Mesodermal cell (in vitro differentiated cells): ENCODE results near the gene IGFBP6.

Experiments
- H3K27ac ChIP-seq: 2 replicates; pipeline ENCODE4 v1.7.0; 2013; ENCODE audit warnings: mild to moderate bottlenecking, low read depth, low read length, moderate library complexity; ENCODE audit not compliant: severe bottlenecking
- H3K36me3 ChIP-seq: 2 replicates; pipeline ENCODE4 v1.7.1; 2013; ENCODE audit warnings: mild to moderate bottlenecking, low read length, moderate library complexity; ENCODE audit not compliant: control insufficient read depth, insufficient read depth
- H3K4me1 ChIP-seq: one replicate; pipeline ENCODE4 v1.7.1; 2013; ENCODE audit warnings: mild to moderate bottlenecking, low read length; ENCODE audit not compliant: insufficient read depth, control insufficient read depth, poor library complexity, severe bottlenecking
- H3K4me3 ChIP-seq: 2 replicates; pipeline ENCODE4 v1.7.0; 2013; ENCODE audit warnings: low read length, control low read depth, mild to moderate bottlenecking; ENCODE audit not compliant: insufficient read depth, poor library complexity, severe bottlenecking; ENCODE audit errors: extremely low read depth
- H3K9me3 ChIP-seq: 2 replicates; pipeline ENCODE4 v1.7.1; 2013; ENCODE audit warnings: mild to moderate bottlenecking, low read length, moderate library complexity; ENCODE audit not compliant: control insufficient read depth
- WGBS, 2 experiments: methylation state at CpG; one replicate each; pipeline ENCODE4 v1.1.5; 2013; ENCODE audit warnings: missing lambda C conversion rate in 2 of 2; ENCODE audit not compliant: insufficient coverage in 2 of 2; 5-methylcytosine and 5-hydroxymethylcytosine counted together

IGFBP6 gene

DNA sequence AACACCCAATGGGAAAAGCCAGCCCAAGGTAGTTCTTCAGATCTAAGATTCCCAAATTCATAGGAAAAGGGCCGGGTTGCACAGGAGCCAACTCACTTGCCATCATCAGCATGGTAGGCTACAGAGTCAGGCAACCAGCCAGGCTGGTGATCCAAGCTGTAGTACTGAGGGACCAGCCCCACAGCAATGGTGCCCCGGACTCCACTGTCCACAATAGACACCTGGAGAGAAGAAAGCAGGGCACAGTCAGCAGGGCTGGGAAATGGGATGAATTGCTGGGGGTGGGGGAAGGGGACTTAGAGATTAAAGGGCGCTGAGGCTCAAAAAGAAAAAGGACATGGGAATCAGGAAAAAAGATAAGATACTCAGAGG lies 22.5 kb upstream of the IGFBP6 start:
- Histone ChIP-seq H3K9me3 (no peaks in the 10 kb centered on the region), H3K36me3 (peaks cover 40% of the 10 kb centered on the region), H3K27ac (no peak overlapping the region), H3K4me1 (peaks cover 29% of the 10 kb centered on the region), H3K4me3 (no peak overlapping the region)
- 92 to 100% methylated on average over 2 of the region's 3 CpGs for WGBS, 2 experiments

DNA sequence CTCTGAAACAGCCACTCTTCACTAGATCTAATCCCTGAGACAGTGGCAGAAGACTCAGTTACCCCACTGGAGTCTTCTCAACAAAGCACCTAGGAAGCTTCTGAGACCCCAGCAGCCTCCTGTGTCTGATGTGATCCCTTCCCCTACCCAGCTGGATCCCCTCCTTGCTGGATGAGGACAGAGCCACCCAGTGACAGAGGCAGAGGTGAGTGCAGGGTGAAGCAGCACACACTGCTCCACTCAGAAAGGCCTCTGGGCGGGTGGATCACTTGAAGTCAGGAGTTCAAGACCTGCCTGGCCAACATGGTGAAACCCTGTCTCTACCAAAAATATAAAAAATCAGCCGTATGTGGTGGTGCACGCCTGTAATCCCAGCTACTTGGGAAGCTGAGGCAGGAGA lies 21.0 kb upstream of the IGFBP6 start:
- peaks cover 20% of the 10 kb centered on the region for H3K4me1 ChIP-seq
- H3K36me3 ChIP-seq, result peaks cover 36% of the 10 kb centered on the region
- WGBS, 2 experiments, result 90 to 96% methylated on average over 3 of the region's 3 CpGs
- H3K9me3 ChIP-seq, result no peaks in the 10 kb centered on the region
- H3K4me3 ChIP-seq, result no peak overlapping the region
- no peak overlapping the region for H3K27ac ChIP-seq

DNA sequence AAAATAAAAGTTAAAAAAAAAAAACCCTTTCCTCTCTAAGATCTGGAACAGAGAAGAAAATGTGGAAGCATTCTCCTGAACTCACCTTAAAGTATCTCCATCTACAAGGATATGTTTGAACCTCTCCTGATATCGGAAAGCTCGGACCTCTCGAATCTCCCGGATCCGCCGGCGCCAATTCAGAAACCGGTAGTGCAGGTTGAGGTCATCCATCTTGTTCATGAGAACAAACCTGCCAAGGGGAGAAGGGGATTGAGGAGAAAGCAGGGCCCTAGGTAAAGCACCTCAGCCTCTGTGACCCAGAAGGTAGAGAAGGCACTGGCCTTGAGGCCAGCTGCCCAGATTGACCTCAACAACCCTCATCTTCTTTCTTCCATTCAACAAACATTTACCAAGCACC lies 20.4 kb upstream of the IGFBP6 start:
- Histone ChIP-seq H3K27ac (no peak overlapping the region), H3K4me1 (peaks cover 14% of the 10 kb centered on the region), H3K4me3 (no peak overlapping the region), H3K36me3 (peaks cover 36% of the 10 kb centered on the region), H3K9me3 (no peaks in the 10 kb centered on the region)
- WGBS, 2 experiments, result 96 to 97% methylated on average over 8 of the region's 8 CpGs

DNA sequence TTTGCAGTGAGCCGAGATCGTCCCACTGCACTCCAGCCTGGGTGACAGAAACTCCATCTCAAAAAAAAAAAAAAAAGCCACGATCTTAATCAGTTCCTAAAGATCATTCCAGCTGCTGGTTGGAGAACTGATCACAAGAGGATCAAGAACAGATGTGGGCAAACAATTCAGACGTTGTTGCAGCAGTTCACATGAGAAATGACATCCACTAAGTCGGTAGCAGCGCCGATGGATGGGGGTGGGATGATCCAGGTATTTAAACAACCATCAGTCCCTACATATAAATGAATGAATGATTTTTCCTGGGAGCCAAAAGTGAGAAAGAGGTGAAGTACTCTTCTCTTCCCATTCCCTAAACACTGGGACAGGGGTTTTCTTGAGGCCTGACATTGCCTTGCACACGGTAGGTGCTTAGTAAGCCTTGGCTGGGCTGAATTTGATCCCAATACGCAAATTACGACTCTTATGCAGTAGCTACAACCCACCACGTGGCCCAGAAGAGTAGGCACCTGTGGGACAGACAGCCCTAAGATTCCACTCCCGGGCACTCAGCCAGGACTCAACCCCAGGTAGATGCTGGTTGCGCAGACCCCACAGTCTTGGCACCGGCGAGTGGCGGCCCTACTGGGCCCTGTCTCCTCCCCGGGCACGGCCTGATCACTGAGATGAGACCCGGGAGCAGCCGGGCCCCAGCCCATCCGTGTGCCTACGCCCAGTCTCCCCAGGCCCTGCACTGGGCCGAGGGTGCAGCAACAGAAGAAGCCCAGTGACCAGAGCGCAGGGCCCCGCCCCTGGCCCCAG lies 18.8 kb upstream of the IGFBP6 start:
- 10 to 17% methylated on average over 18 to 20 of the region's 25 CpGs for WGBS, 2 experiments
- peak overlapping the region; percentile 71 for H3K27ac ChIP-seq

DNA sequence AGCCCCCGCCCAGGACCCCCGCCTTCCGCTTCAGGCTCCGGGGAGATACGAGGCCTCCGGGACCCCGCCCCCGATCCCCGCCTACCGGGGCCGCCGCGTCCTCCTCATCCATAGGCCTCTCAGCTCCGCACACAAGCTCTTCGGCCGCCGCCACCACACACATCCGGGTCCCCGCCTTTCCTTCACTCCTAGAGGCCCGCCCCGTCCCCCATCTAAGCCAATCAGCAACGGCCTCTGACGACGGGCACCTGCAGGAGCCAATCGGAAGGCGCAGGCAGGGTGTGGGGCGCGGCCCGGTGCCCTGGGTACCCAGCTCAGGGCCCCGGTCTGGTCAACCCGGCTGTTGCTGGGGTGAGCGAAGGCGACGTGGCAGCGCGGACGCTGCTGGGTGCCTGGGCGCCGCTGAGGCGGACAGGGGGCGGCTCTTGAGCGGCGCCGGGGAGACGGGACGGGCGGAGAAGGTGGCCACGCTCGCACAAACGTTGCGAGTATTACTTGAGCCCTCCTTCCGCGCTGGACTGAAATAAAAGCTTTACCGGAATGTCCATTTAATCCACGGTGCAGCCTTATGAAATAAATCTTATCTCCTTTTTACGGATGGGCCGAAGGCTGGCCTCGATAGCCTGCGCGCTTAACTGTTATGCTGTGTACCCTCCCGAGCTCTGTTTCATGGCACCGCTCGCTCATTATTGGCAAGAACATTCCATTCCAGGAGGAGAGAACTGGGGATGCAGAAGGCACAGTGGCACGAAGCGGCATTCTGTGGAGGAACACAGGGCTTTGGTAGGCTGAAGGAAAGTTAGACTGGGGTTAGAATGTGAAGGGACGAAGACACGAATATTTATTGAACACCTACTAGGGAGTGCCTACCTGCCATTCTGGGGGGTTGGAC lies 18.0 kb upstream of the IGFBP6 start, which contains the start of gene SPRYD3:
Gene SPRYD3 (minus strand): TSS at position 165 of the 892 bp plus-strand sequence. CDS start 57 bp downstream, at position 108.
- 4 to 6% methylated on average over 52 to 56 of the region's 67 CpGs for WGBS, 2 experiments
- Histone ChIP-seq H3K4me3 (peak within 1 kb of the TSS; percentile 63), H3K4me1 (peaks cover 4% of the 10 kb centered on the region), H3K27ac (peak within 1 kb of the TSS; percentile 93), H3K9me3 (peaks cover 5% of the 10 kb centered on the region), H3K36me3 (peaks cover 25% of the 10 kb centered on the region)

More for the DNA sequence above, 18.8 kb upstream of the IGFBP6 start:
- H3K9me3 ChIP-seq, result no peaks in the 10 kb centered on the region
- H3K4me3 ChIP-seq, result peak overlapping the region; percentile 63
- peaks cover 4% of the 10 kb centered on the region for H3K4me1 ChIP-seq
- H3K36me3 ChIP-seq, result peaks cover 33% of the 10 kb centered on the region

DNA sequence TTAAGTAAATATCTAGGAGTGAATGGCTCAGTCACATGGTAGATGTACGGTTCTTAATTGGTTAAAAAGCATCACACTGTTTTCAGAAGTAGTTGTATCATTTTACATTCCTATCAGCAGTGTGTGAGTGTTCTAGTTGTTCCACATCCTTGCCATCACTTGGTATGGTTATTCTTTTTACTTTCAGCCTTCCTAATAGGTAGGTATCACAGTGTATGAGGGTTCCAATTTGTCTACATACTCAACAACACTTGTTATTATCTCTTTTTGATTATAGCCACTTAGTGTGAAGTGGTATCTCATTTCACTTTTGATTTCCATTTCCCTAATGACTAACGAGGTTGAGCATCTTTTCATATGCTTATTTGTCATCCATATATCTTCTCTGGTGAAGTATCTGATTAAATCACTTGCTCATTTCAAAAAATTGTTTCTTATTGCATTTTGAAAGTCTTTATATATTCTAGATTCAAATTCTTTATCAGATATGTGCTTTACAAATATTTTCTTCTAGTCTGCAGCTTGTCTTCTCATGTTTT lies 14.8 kb upstream of the IGFBP6 start:
- no peak overlapping the region for H3K4me3 ChIP-seq
- H3K27ac ChIP-seq, result no peak overlapping the region
- H3K9me3 ChIP-seq, result peaks cover 5% of the 10 kb centered on the region
- WGBS, 2 experiments, result 80% methylated on average over 1 of the region's 2 CpGs; no CpG with 5 or more reads in 1 of the 2 experiments
- peaks cover under 1% of the 10 kb centered on the region for H3K36me3 ChIP-seq
- H3K4me1 ChIP-seq, result peaks cover 4% of the 10 kb centered on the region

DNA sequence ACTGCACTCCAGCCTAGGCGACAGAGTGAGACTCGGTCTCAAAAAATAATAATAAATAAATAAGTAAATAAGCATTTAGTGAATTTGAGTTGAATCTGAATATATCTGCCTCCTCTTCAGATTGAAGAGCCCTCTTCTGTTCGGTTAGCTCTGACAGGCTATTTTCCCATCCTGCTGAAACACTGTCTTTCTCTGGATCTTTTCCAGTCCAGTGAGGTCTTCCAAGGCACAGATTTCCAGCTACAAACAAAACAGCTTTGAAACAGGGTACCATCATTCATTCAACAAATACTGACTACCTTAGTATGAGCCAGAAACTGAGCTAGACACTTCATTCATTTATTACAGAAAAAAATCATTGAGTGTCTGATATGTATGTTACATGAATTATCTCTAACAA lies 11.1 kb upstream of the IGFBP6 start:
- no peak overlapping the region for H3K27ac ChIP-seq
- H3K36me3 ChIP-seq, result no peaks in the 10 kb centered on the region
- H3K4me1 ChIP-seq, result no peaks in the 10 kb centered on the region
- H3K9me3 ChIP-seq, result peaks cover 5% of the 10 kb centered on the region
- no peak overlapping the region for H3K4me3 ChIP-seq
- WGBS, 2 experiments, result 100% methylated on average over 1 of the region's 3 CpGs

DNA sequence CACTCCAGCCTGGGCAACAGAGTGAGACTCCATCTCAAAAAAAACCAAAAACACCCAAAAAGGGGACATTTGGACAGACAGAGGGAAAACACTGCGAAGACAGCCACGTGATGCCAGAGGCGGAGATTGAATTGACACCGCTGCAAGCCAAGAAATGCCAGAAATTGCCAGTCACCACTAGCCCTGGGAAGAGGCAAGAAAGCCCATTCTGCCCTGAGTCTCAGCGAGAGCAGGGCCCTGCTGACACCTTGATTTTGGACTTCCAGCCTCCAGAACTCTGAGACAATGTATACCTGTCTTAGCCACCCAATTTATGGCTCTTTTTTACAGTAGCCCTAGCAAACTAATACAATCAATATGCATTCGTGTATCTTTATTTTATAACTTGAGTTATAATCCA lies 7.4 kb upstream of the IGFBP6 start:
- Histone ChIP-seq H3K36me3 (no peaks in the 10 kb centered on the region), H3K9me3 (no peaks in the 10 kb centered on the region), H3K27ac (no peak overlapping the region), H3K4me1 (peaks cover 3% of the 10 kb centered on the region), H3K4me3 (no peak overlapping the region)
- 84 to 94% methylated on average over 4 to 5 of the region's 6 CpGs for WGBS, 2 experiments

DNA sequence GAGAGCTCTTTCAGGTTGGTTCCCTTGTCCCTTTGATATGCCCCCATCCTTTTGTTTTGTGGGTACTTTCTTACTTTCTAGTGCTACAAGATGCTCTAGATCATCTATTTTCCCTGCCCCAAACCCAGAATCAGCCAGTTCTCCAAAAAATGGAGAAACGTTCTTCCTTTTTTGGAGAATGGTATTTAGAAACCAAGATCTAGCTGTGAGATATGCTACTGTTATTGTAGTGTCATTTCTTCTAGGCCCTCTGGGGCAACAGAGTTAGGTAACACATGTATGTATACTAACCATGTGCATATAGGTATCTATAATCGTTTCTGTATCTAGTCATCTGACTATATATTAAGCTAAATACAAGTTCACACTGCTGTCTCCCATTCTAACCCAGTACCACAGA lies 6.9 kb upstream of the IGFBP6 start:
- H3K36me3 ChIP-seq, result no peaks in the 10 kb centered on the region
- H3K4me3 ChIP-seq, result no peak overlapping the region
- no peak overlapping the region for H3K27ac ChIP-seq
- 71 to 100% methylated on average over 1 of the region's 2 CpGs for WGBS, 2 experiments
- H3K4me1 ChIP-seq, result peaks cover 3% of the 10 kb centered on the region
- H3K9me3 ChIP-seq, result no peaks in the 10 kb centered on the region

DNA sequence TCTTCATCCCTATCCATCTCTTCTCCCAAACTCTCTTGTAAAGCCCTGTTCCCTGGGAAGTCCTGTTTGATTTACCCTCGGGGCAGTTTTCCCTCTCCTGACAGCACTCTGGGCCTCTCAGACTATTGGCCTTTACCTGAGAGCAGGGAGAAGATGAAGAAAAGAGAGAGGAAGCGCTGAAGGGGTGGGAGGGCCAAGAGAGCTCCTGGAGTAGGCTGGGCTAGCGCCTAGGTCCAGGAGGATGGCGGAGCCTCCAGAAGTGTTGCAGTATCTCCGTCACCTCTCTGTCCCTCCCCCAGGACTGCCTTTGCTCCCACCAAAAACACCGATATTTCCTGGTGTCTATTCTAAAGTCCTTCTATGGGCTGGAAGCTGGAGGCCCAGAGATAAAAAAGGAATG lies 5.7 kb upstream of the IGFBP6 start:
- Histone ChIP-seq H3K9me3 (no peaks in the 10 kb centered on the region), H3K36me3 (no peaks in the 10 kb centered on the region), H3K4me1 (peaks cover 12% of the 10 kb centered on the region), H3K27ac (no peak overlapping the region), H3K4me3 (no peak overlapping the region)
- WGBS, 2 experiments, result 73% methylated on average over 2 of the region's 6 CpGs; no CpG with 5 or more reads in 1 of the 2 experiments
